Measurements from ENCODE around the gene MGAT3.
A peak's percentile ranks its signal among the peaks of the same experiment; 100 is the strongest.
"Not testable (repeated sequence)": the region's sequence is repeated elsewhere in the genome, so short reads cannot be mapped to it uniquely, and the experiment has no call there.

The MGAT3 gene

GRCh38 chr22:39513791-39514190, 57.0 kb downstream of the MGAT3 start:
- DNase-seq (ENCODE audit: low spot score), result no peak

- DNase-seq (ENCODE audit: low spot score), result peak; percentile 74
These were observed 57.7 kb downstream of the MGAT3 start for GRCh38 chr22:39514373-39514973.

- no peak for DNase-seq (ENCODE audit: low spot score)
These were observed 58.6 kb downstream of the MGAT3 start for GRCh38 chr22:39515266-39516050.

GRCh38 chr22:39517470-39517869, 60.7 kb downstream of the MGAT3 start:
- no peak for DNase-seq (ENCODE audit: low spot score)

- no peak for DNase-seq (ENCODE audit: low spot score)
These were observed 61.5 kb downstream of the MGAT3 start for GRCh38 chr22:39518144-39518786.

GRCh38 chr22:39518996-39519680, 62.3 kb downstream of the MGAT3 start:
- no peak for DNase-seq (ENCODE audit: low spot score)

GRCh38 chr22:39519681-39520225, 62.9 kb downstream of the MGAT3 start:
- peak; percentile 99 for DNase-seq (ENCODE audit: low spot score)

GRCh38 chr22:39520226-39521105, 63.7 kb downstream of the MGAT3 start, which contains the start of gene ATF4:
Gene ATF4 (plus strand): TSS chr22:39520562. CDS start chr22:39521446, 884 bp downstream.
- DNase-seq (ENCODE audit: low spot score), result no peak

- DNase-seq (ENCODE audit: low spot score), result peak; percentile 63
These were observed 64.5 kb downstream of the MGAT3 start for GRCh38 chr22:39521106-39521885.

GRCh38 chr22:39522091-39522490, 65.3 kb downstream of the MGAT3 start:
- not testable (repeated sequence) for DNase-seq (ENCODE audit: low spot score)

- DNase-seq (ENCODE audit: low spot score), result peak; percentile 76
These were observed 65.9 kb downstream of the MGAT3 start for GRCh38 chr22:39522567-39523300.

GRCh38 chr22:39524089-39524752, 67.4 kb downstream of the MGAT3 start:
- peak; percentile 57 for DNase-seq (ENCODE audit: low spot score)

GRCh38 chr22:39524753-39525657, 68.2 kb downstream of the MGAT3 start:
- DNase-seq (ENCODE audit: low spot score), result peak; percentile 75

- no peak for DNase-seq (ENCODE audit: low spot score)
These were observed 68.8 kb downstream of the MGAT3 start for GRCh38 chr22:39525658-39525975.

GRCh38 chr22:39526736-39527171, 69.9 kb downstream of the MGAT3 start:
- DNase-seq (ENCODE audit: low spot score), result no peak

GRCh38 chr22:39527481-39527961, 70.7 kb downstream of the MGAT3 start:
- DNase-seq (ENCODE audit: low spot score), result peak; percentile 76

GRCh38 chr22:39528080-39528661, 71.4 kb downstream of the MGAT3 start:
- peak; percentile 64 for DNase-seq (ENCODE audit: low spot score)

All from cerebellar cortex (tissue), 1 donor.